Stimulated activated CD4-positive, alpha-beta T cell treated with anti-CD3 and anti-CD28 coated beads, Interleukin-4, amount 100 ng/mL, for 1 hour (primary cell): ENCODE data around the gene EPHA4.

Experiments used
- DNase-seq: peaks from one replicate; pipeline ENCODE4 v3.0.0-alpha.2; 2020

EPHA4 gene

GRCh38 chr2:221571025-221571550 is 1.0 kb downstream of the EPHA4 start:
- DNase-seq: peak; percentile 33

DNA sequence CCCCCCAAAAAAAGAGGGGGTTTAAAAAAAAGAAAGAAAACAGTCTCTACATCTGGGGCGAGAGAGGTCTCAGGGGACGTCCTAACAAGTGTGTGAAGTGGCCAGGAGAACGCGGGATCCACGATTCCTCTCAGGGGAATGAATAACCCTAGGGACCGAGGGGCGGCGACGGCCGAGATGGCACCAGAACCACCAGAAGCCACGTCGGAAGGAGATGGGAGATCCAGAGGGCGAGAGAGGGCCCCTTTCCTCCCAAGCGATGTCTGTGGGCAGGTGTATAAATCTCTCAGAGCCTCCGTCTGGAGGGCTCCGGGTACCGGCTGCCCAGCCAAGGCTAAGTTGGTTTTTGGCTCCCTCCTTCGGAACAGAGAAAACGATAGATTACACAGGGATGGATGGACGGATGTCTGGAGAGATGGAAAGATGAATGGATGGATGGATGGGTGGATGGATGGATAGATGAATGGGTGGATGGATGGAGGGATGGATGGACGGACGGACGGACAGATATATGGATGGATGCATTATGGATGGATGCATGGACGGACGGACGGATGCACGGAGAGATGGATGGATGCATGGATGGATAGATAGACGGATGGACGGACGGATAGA is 1.7 kb downstream of the EPHA4 start:
- peak; percentile 10 for DNase-seq

GRCh38 chr2:221569871-221570270 is 2.2 kb downstream of the EPHA4 start:
- no peak for DNase-seq

GRCh38 chr2:221569425-221569845 is 2.7 kb downstream of the EPHA4 start:
- no peak for DNase-seq

DNA sequence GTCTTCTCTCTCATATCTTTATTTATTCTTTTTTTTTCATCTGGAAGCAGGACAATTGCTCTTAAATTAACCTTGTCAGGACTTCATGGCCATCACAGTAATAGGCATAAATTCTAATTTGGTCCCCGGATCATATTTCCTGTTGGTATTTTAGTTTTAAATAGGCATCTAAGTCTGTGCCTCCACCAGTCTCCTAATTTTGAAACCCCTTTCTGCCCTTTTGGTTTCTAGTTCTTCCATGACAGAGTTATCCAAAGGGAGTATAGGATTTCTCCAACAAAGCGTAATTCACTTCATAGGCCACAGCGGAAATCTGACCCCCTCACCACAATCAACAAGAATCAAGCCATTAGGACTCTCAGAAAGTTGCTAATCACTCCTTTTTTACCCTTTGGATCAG is 3.8 kb downstream of the EPHA4 start:
- no peak for DNase-seq

DNA sequence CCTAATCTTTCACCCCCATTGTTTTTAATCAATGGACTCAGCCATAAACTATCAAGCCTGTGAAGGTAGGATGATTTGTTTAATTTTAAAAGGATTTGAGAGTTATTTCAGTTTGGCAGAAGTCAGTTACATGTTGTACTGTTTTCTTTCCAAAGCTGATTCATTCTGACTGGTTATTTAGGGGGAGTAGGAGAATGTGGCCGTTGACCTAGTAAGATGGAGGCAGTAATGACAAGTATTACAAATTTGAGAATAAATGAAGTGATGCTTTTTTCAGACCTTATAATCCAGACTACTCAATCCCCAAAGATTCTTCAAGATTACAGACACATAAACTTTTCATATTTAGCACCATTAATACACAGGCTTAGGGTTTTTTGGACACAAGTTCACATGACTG is 4.3 kb downstream of the EPHA4 start:
- DNase-seq: no peak

DNA sequence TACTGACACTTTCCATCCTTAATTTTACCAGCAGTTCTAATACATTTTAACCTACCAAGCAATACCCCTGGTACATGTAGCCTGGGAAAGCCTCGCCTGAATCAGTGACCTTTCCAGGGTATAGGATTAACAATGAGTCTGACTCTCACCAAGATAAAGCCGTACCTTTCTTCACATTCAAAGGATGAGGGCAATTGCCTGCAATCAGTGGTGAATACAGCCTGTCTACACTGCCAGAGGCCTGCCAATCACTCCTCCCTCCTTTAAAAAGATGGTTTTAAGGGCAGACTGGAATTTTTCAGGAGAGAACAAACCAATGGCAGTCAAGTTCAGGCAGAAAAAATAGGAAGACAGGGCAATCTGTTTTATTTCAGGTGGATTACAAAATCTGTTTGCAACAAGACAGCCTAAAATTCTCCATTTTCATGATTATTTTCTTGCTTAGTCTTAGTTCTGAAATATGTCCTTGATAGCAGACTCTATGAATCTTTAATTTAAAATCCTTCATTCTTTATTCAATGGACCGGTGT is 4.8 kb downstream of the EPHA4 start:
- no peak for DNase-seq

GRCh38 chr2:221563270-221563985 is 8.7 kb downstream of the EPHA4 start:
- no peak for DNase-seq

- no peak for DNase-seq
Measured at GRCh38 chr2:221562226-221562625, 9.9 kb downstream of the EPHA4 start.

GRCh38 chr2:221561770-221562169 is 10.3 kb downstream of the EPHA4 start:
- DNase-seq: no peak

DNA sequence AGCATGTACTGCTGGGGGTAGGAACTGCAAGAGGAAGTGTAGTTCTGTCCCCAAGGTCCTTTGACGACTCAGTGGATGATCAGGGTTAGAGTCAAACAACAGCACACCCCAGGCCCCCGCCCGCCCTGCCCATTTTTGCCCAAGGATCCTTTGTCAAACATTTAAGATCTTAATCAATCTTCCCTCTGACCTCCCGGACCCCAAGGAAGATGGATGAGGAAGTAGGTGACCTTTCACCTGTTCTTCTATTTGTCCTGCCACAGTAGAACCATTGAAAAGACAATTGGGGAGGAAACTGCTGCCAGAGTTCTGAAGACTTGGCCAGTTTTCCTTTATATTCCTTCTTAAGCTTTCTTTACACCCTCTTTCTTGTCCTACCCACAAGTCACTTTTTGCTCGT is 12.1 kb downstream of the EPHA4 start:
- no peak for DNase-seq

DNA sequence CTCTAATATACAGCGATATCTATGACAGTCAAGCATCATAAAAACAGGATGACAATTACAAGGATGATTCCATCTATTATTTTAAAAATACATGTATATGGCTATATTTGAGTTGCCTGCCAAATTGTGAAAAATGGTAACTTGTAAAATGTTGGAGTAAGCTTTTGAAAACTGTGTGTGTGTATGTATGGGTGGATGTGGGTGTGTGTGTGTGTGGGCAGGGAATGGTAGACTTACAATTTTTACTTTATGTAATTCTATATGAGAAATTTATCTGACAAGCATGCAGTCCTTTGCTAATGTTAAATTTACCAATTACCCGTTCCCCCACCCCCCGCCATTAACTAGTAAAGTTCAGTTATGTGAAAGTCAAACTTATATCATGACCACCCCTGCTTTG is 14.0 kb downstream of the EPHA4 start:
- DNase-seq: no peak

GRCh38 chr2:221555494-221555846 is 16.6 kb downstream of the EPHA4 start:
- DNase-seq: no peak

GRCh38 chr2:221554769-221555493 is 17.2 kb downstream of the EPHA4 start:
- no peak for DNase-seq

DNA sequence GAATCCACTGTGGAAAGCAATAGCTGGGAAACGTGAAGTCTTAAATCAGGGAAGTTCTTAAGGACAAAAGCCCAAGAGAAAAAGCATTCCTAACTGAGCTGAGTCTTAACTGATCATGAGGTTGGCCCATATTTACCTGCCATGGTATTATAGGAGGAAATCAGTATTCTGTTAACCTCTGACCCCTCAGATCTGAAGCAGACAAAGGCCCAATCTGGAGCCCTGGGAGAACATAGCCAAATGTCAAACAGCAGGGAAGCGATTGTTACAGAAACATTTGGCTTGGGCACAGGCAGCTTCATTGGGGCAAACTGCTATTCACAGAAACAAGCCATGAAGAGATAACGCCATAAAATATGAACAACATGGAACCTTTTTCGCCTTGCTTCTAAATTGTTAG is 18.8 kb downstream of the EPHA4 start:
- DNase-seq: no peak

- no peak for DNase-seq
Measured at GRCh38 chr2:221552291-221552690, 19.8 kb downstream of the EPHA4 start.

DNA sequence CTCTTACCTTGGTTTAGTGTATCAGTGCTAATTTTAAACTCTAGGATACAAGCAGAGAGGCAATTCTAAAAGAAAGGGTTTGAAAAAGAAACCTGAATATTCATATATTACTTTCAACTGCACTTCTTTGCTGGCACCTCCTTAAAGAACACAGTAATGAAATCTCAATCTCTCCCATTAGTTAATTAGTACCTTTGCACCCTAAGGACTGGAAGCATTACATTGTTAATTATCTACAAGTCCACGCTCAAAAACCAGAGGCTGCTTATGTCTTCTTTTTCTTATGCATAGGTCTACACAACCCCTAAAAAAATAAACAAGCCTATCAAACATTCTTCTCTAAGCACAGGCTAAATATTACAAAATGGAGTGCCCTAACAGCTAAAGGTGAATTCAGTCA is 20.2 kb downstream of the EPHA4 start:
- DNase-seq: no peak

- no peak for DNase-seq
Measured at GRCh38 chr2:221549143-221549542, 23.0 kb downstream of the EPHA4 start.

- DNase-seq: no peak
Measured at GRCh38 chr2:221546505-221547225, 25.4 kb downstream of the EPHA4 start.

- no peak for DNase-seq
Measured at GRCh38 chr2:221541131-221541735, 30.9 kb downstream of the EPHA4 start.

DNA sequence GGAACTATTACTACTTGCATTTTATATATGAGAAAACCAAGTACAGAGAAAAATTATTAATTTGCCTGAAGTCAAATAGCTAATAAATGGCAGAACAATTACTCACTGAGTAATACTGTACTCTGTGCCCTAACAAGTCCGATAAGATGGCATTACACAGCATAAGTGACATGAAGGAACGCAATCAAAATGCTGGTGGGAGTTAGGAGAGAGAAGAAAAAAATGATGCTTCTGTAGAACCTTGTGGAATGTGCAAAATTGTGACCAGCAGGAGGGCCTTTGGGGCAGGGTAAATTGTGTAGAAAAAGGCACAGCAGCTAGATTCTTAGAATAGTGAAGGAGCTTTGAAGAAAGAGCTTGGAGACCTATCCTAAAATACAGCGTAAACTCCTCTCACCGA is 32.9 kb downstream of the EPHA4 start:
- no peak for DNase-seq

GRCh38 chr2:221535824-221536223 is 36.3 kb downstream of the EPHA4 start:
- no peak for DNase-seq

DNA sequence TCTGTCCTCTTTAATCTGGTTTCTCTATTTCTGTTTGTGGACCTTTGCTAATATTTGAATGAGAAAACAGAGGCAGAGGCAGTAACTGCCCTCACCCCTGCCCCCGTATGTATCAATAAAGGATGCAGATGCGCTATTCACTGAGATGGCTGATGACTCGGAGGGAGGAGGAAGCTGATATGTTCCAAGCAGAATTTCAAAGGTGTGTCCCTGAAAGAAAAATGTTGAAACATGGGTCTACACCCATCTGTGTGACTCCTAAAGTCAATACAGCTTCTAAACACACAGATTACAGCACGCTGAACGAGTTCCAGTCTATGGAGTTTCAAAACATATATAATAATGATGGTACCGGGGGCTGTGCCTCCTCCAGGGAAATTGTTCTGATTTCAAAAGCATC is 38.8 kb downstream of the EPHA4 start:
- DNase-seq: no peak
